CD4-positive, alpha-beta T cell (primary cell): ENCODE measurements around the gene CTRB2. TPM values are rescaled to one million over a fixed set of nuclear protein-coding genes. Genes with fewer than 3 reads are reported as not detected.

Experiments used
- ATAC-seq: fragments of 200-7000 bp; cut with Tn5 transposase; one replicate; pipeline ENCODE4 v1.10.0; 2022; ENCODE audit warnings: mild to moderate bottlenecking; ENCODE audit not compliant: poor library complexity
- CTCF ChIA-PET: fragments of 350-600 bp; sonication (Branson Sonifier 250); formaldehyde crosslinking; loops from one replicate; lab custom pipeline; 2021; ENCODE audit warnings: antibody characterized with exemption, inconsistent platforms; lab: Charles Lee
- POLR2A ChIA-PET: fragments of 350-600 bp; sonication (Branson Sonifier 250); formaldehyde crosslinking; loops from one replicate; lab custom pipeline; 2021; ENCODE audit warnings: antibody characterized with exemption, inconsistent platforms; lab: Charles Lee
- DNase-seq, 14 experiments: peaks; one replicate each; pipeline ENCODE4 v3.0.0-alpha.2; 2013 to 2020; ENCODE audit warnings: mixed read lengths in 2 of 14
- H3K27ac ChIP-seq, 2 donors: one replicate each; pipeline versions ENCODE4 v1.5.1 to v1.7.0; 2013; ENCODE audit warnings: low read length in 2 of 2, low read depth in 1 of 2, mild to moderate bottlenecking in 1 of 2
- H3K27me3 ChIP-seq, 2 experiments: 1 replicate in 1 of 2; 2 replicates in 1 of 2; pipeline versions ENCODE4 v1.6.1 to v1.7.0; 2013; ENCODE audit warnings: low read length in 2 of 2, control low read depth in 1 of 2, mild to moderate bottlenecking in 1 of 2, moderate library complexity in 1 of 2; ENCODE audit not compliant: insufficient read depth in 2 of 2, control insufficient read depth in 1 of 2
- H3K36me3 ChIP-seq: one replicate; pipeline ENCODE4 v1.6.1; 2013; ENCODE audit warnings: low read length, control low read depth; ENCODE audit not compliant: insufficient read depth
- H3K4me1 ChIP-seq: one replicate; pipeline ENCODE4 v1.6.1; 2013; ENCODE audit warnings: low read length, control low read depth; ENCODE audit not compliant: insufficient read depth
- H3K4me3 ChIP-seq: one replicate; pipeline ENCODE4 v1.5.1; 2013; ENCODE audit warnings: mild to moderate bottlenecking, low read length, moderate library complexity
- H3K9me3 ChIP-seq, 2 experiments: 1 replicate in 1 of 2; 2 replicates in 1 of 2; pipeline versions ENCODE4 v1.6.1 to v1.7.0; 2013; ENCODE audit warnings: low read length in 2 of 2, mild to moderate bottlenecking in 2 of 2, control low read depth in 1 of 2, moderate library complexity in 1 of 2; ENCODE audit not compliant: control insufficient read depth in 1 of 2, insufficient read depth in 1 of 2
- H3K27ac Mint-ChIP-seq: one replicate; pipeline ENCODE4 v1.8.0; 2020; ENCODE audit warnings: mixed read lengths
- H3K27me3 Mint-ChIP-seq: one replicate; pipeline ENCODE4 v1.8.0; 2021; ENCODE audit warnings: mixed read lengths
- H3K36me3 Mint-ChIP-seq: one replicate; pipeline ENCODE4 v1.8.0; 2021; ENCODE audit warnings: low read depth, mixed read lengths
- H3K4me1 Mint-ChIP-seq: one replicate; pipeline ENCODE4 v1.8.0; 2021; ENCODE audit warnings: low read depth, mixed read lengths
- H3K4me3 Mint-ChIP-seq: one replicate; pipeline ENCODE4 v1.8.0; 2020; ENCODE audit warnings: mild to moderate bottlenecking, mixed read lengths
- H3K9me3 Mint-ChIP-seq: one replicate; pipeline ENCODE4 v1.8.0; 2020; ENCODE audit warnings: mixed read lengths
- intact Hi-C, 2 experiments: fragments of 100-400 bp; cut with DNase I in 1 of 2; cut with micrococcal nuclease in 1 of 2; formaldehyde crosslinking; loops; one replicate each; pipeline versions ENCODE4 v1.15.1 to v1.9.0; 2023 to 2025; cut with DNase I, micrococcal nuclease
- total RNA-seq, 174 experiments: library from RNA in 2 of 174; stranded (reverse) in 2 of 174; gene quantifications; one replicate each; pipeline ENCODE4 v1.2.3 and lab custom pipeline; 2021 to 2026
- TF ChIP-seq, protein P1 (sequence below): fragments of 200-600 bp; IDR thresholded peaks from one replicate; pipeline ENCODE4 v1.8.0; 2022; ENCODE audit warnings: antibody characterized with exemption, mild to moderate bottlenecking

CTRB2 gene
- total RNA-seq, 2 experiments from 2014 or later, result not detected

DNA sequence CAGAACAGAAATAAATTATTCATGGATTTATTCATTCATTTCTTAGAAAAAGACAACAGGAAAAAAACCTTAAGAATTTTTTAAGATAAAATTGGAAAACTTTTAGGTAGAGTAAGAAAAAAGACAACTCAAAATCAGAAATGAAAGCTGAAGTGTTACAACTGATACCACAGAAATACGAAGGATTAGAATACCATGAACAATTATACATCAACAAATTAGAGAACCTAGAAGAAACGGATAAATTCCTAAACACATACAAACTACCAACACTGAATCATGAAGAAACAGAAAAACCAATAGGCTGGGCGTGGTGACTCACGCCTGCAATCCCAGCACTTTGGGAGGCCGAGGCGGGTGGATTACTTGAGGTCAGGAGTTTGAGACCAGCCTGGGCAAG is 27.8 kb downstream of the CTRB2 start:
- ChIA-PET POLR2A (no interaction called here), CTCF (interaction anchor here (0.7 kb wide), 1 partner anchor 9 kb away, joined by 3 read pairs; no protein-coding TSS in a partner anchor)
- H3K9me3 Mint-ChIP-seq, result peaks cover 9% of the 10 kb centered on the region
- H3K9me3 ChIP-seq, result peaks cover 32 to 33% of the 10 kb centered on the region in 2 experiments
- H3K27me3 Mint-ChIP-seq, result no peaks in the 10 kb centered on the region
- no peaks in the 10 kb centered on the region for H3K36me3 ChIP-seq
- no peaks in the 10 kb centered on the region for H3K4me1 ChIP-seq
- H3K4me1 Mint-ChIP-seq, result no peaks in the 10 kb centered on the region
- no peak overlapping the region for H3K4me3 ChIP-seq
- DNase-seq (no peak), ATAC-seq (no peak)
- no peaks in the 10 kb centered on the region for H3K27me3 ChIP-seq
- no peak overlapping the region for H3K27ac Mint-ChIP-seq
- intact Hi-C loops, result no loop called here
- H3K36me3 Mint-ChIP-seq, result peaks cover 7% of the 10 kb centered on the region
- TF ChIP-seq, protein P1, sequence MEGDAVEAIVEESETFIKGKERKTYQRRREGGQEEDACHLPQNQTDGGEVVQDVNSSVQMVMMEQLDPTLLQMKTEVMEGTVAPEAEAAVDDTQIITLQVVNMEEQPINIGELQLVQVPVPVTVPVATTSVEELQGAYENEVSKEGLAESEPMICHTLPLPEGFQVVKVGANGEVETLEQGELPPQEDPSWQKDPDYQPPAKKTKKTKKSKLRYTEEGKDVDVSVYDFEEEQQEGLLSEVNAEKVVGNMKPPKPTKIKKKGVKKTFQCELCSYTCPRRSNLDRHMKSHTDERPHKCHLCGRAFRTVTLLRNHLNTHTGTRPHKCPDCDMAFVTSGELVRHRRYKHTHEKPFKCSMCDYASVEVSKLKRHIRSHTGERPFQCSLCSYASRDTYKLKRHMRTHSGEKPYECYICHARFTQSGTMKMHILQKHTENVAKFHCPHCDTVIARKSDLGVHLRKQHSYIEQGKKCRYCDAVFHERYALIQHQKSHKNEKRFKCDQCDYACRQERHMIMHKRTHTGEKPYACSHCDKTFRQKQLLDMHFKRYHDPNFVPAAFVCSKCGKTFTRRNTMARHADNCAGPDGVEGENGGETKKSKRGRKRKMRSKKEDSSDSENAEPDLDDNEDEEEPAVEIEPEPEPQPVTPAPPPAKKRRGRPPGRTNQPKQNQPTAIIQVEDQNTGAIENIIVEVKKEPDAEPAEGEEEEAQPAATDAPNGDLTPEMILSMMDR, result no peak
- no peak overlapping the region for H3K4me3 Mint-ChIP-seq
- H3K27ac ChIP-seq, result no peak overlapping the region

DNA sequence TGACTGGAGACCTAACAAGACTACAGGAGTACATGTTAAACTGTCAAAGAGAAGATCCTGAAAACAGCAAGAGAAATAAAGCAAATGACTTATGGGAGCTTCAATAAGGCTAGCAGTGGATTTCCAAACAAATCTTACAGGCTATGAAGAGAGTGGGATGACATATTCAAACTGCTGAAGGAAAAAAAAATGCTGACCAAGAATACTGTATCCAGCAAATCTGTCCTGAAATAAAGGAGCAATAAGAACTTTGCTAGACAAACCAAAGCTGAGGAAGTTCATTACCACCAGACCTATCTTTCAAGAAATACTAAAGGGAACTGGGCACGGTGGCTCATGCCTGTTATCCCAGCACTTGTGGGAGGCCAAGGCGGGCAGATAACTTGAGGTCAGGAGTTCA is 30.0 kb downstream of the CTRB2 start:
- ATAC-seq (no peak), DNase-seq (no peak)
- no peak overlapping the region for H3K4me3 ChIP-seq
- H3K27me3 Mint-ChIP-seq, result no peaks in the 10 kb centered on the region
- H3K27ac Mint-ChIP-seq, result no peak overlapping the region
- TF ChIP-seq, protein P1, result no peak
- H3K27me3 ChIP-seq, result no peaks in the 10 kb centered on the region
- peaks cover 19% of the 10 kb centered on the region for H3K9me3 Mint-ChIP-seq
- H3K36me3 Mint-ChIP-seq, result peaks cover 30% of the 10 kb centered on the region
- H3K4me1 Mint-ChIP-seq, result no peaks in the 10 kb centered on the region
- CTCF ChIA-PET, result no interaction called here
- intact Hi-C loops, result no loop called here
- H3K36me3 ChIP-seq, result no peaks in the 10 kb centered on the region
- no peak overlapping the region for H3K27ac ChIP-seq
- no peaks in the 10 kb centered on the region for H3K4me1 ChIP-seq
- peaks cover 37 to 50% of the 10 kb centered on the region in 2 experiments for H3K9me3 ChIP-seq
- no peak overlapping the region for H3K4me3 Mint-ChIP-seq
- POLR2A ChIA-PET, result no interaction called here

DNA sequence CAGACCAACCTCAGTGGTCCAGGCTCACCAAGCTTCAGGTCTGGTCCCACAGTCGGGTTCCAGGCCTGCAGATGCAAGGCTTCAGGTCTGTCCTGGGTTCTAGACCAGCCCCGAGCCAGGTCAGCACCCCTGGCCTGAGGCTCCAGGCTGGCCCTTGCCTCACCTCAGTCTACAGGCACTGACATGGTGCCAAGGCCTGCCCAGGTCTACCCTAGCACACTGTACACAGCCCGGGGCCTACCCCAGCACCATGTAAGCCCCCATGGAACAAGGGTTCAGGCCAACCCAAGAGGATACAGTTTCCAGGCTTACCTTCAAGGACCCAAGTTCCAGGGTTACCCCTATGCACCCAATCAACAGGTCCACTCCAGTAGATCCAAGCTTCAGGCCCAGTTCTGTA is 31.9 kb downstream of the CTRB2 start:
- Mint-ChIP-seq H3K9me3 (peaks cover 20% of the 10 kb centered on the region), H3K27ac (no peak overlapping the region), H3K27me3 (no peaks in the 10 kb centered on the region), H3K4me3 (no peak overlapping the region), H3K36me3 (peaks cover 49% of the 10 kb centered on the region), H3K4me1 (no peaks in the 10 kb centered on the region)
- no peaks in the 10 kb centered on the region for H3K27me3 ChIP-seq
- H3K4me3 ChIP-seq, result no peak overlapping the region
- H3K9me3 ChIP-seq, result peaks cover 37 to 68% of the 10 kb centered on the region in 2 experiments
- ChIA-PET POLR2A (no interaction called here), CTCF (no interaction called here)
- no peak overlapping the region for H3K27ac ChIP-seq
- H3K36me3 ChIP-seq, result peaks cover 9% of the 10 kb centered on the region
- TF ChIP-seq, protein P1, result no peak
- no peak for DNase-seq
- intact Hi-C loops, result no loop called here
- ATAC-seq, result no peak
- H3K4me1 ChIP-seq, result no peaks in the 10 kb centered on the region
